Skeletal muscle tissue (tissue), 4 donors: ENCODE measurements around the gene GPC6. TPM values are rescaled to one million over a fixed set of nuclear protein-coding genes. Genes with fewer than 3 reads are reported as not detected.

Experiments used
- H3K27ac ChIP-seq: one replicate; pipeline ENCODE4 v1.7.0; 2013; ENCODE audit warnings: mild to moderate bottlenecking, low read depth, low read length, inconsistent platforms
- H3K27me3 ChIP-seq, 3 donors: one replicate each; pipeline ENCODE4 v1.7.0; 2013; ENCODE audit warnings: low read length in 3 of 3; ENCODE audit not compliant: control insufficient read depth in 3 of 3, insufficient read depth in 3 of 3
- H3K36me3 ChIP-seq, 3 donors: one replicate each; pipeline ENCODE4 v1.7.0; 2013; ENCODE audit warnings: low read length in 3 of 3; ENCODE audit not compliant: control insufficient read depth in 3 of 3, insufficient read depth in 3 of 3
- H3K4me1 ChIP-seq, 3 donors: one replicate each; pipeline ENCODE4 v1.7.0; 2013; ENCODE audit warnings: low read length in 3 of 3, mild to moderate bottlenecking in 3 of 3; ENCODE audit not compliant: control insufficient read depth in 3 of 3, insufficient read depth in 3 of 3
- H3K4me3 ChIP-seq, 3 donors: one replicate each; pipeline ENCODE4 v1.7.0; 2013; ENCODE audit warnings: low read length in 3 of 3
- H3K9ac ChIP-seq, 3 donors: one replicate each; pipeline ENCODE4 v1.7.0; 2013; ENCODE audit warnings: low read length in 3 of 3, mild to moderate bottlenecking in 3 of 3, moderate library complexity in 2 of 3, low read depth in 1 of 3
- H3K9me3 ChIP-seq, 3 donors: one replicate each; pipeline ENCODE4 v1.7.0; 2013; ENCODE audit warnings: low read length in 3 of 3; ENCODE audit not compliant: control insufficient read depth in 3 of 3
- total RNA-seq: library from RNA; depleted of rRNA; stranded (reverse); fragments of >200 nt; gene quantifications from one replicate; pipeline ENCODE4 v1.2.3, GENCODE V29; 2014
- donor health status: Osteomylitis.

The GPC6 gene
- total RNA-seq, 1 donor from 2014 or later = 7.8 TPM

GRCh38 chr13:94214975-94215374 lies 988.4 kb downstream of the GPC6 start:
- no peaks in the 10 kb centered on the region for H3K36me3 ChIP-seq
- H3K4me3 ChIP-seq = no peak overlapping the region
- no peak overlapping the region for H3K9ac ChIP-seq

DNA sequence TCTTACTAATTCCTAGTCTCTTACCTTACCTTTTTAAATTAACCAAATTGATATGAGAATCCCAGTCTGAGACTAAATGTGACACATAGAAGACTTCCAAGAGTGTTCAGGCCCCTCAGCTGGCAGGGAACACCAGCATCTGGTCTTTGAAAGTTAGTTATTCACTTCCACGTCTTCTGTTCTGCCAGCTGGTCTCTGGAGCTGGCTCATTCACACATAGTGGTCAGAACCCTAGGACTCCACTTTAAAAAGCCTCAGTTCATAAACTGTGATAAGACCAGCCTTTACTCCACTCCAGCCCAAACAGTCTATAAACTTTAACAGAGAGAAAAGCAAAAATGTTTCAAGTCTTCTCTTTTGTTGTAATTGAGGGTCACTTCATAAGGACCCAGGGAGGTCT lies 989.9 kb downstream of the GPC6 start:
- H3K9ac ChIP-seq = no peak overlapping the region
- no peak overlapping the region for H3K4me3 ChIP-seq
- no peaks in the 10 kb centered on the region for H3K9me3 ChIP-seq
- H3K27ac ChIP-seq = no peak overlapping the region
- no peaks in the 10 kb centered on the region for H3K36me3 ChIP-seq
- no peaks in the 10 kb centered on the region for H3K4me1 ChIP-seq
- H3K27me3 ChIP-seq = no peaks in the 10 kb centered on the region

More at GRCh38 chr13:94214975-94215374, 988.4 kb downstream of the GPC6 start:
- no peak overlapping the region for H3K27ac ChIP-seq
- no peaks in the 10 kb centered on the region for H3K4me1 ChIP-seq
- H3K27me3 ChIP-seq = no peaks in the 10 kb centered on the region
- no peaks in the 10 kb centered on the region for H3K9me3 ChIP-seq

GRCh38 chr13:94217370-94217769 lies 990.8 kb downstream of the GPC6 start:
- H3K36me3 ChIP-seq = no peaks in the 10 kb centered on the region
- H3K4me1 ChIP-seq = no peaks in the 10 kb centered on the region
- H3K27ac ChIP-seq = no peak overlapping the region
- no peaks in the 10 kb centered on the region for H3K27me3 ChIP-seq
- H3K9ac ChIP-seq = no peak overlapping the region
- H3K4me3 ChIP-seq = no peak overlapping the region
- H3K9me3 ChIP-seq = no peaks in the 10 kb centered on the region

- no peak overlapping the region for H3K4me3 ChIP-seq
- H3K27me3 ChIP-seq = no peaks in the 10 kb centered on the region
- no peak overlapping the region for H3K9ac ChIP-seq
- no peak overlapping the region for H3K27ac ChIP-seq
- H3K4me1 ChIP-seq = no peaks in the 10 kb centered on the region
- no peaks in the 10 kb centered on the region for H3K36me3 ChIP-seq
- H3K9me3 ChIP-seq = no peaks in the 10 kb centered on the region
These were observed 991.9 kb downstream of the GPC6 start for GRCh38 chr13:94218537-94218936.

GRCh38 chr13:94218951-94219350 lies 992.3 kb downstream of the GPC6 start:
- H3K9me3 ChIP-seq = no peaks in the 10 kb centered on the region

GRCh38 chr13:94224670-94225069 lies 998.1 kb downstream of the GPC6 start:
- Histone ChIP-seq H3K27ac (no peak overlapping the region), H3K36me3 (no peaks in the 10 kb centered on the region), H3K4me3 (no peak overlapping the region), H3K9ac (no peak overlapping the region), H3K4me1 (no peaks in the 10 kb centered on the region), H3K9me3 (no peaks in the 10 kb centered on the region), H3K27me3 (no peaks in the 10 kb centered on the region)

More at GRCh38 chr13:94218951-94219350, 992.3 kb downstream of the GPC6 start:
- Histone ChIP-seq H3K4me1 (no peaks in the 10 kb centered on the region), H3K9ac (no peak overlapping the region), H3K4me3 (no peak overlapping the region), H3K27me3 (no peaks in the 10 kb centered on the region), H3K36me3 (no peaks in the 10 kb centered on the region), H3K27ac (no peak overlapping the region)

- Histone ChIP-seq H3K9me3 (no peaks in the 10 kb centered on the region), H3K4me3 (no peak overlapping the region), H3K27ac (no peak overlapping the region), H3K36me3 (no peaks in the 10 kb centered on the region), H3K27me3 (no peaks in the 10 kb centered on the region), H3K9ac (no peak overlapping the region), H3K4me1 (no peaks in the 10 kb centered on the region)
These were observed 1000.8 kb downstream of the GPC6 start for GRCh38 chr13:94227255-94227879.

- Histone ChIP-seq H3K9ac (no peak overlapping the region), H3K4me3 (no peak overlapping the region), H3K9me3 (no peaks in the 10 kb centered on the region), H3K27me3 (no peaks in the 10 kb centered on the region), H3K36me3 (no peaks in the 10 kb centered on the region), H3K4me1 (no peaks in the 10 kb centered on the region), H3K27ac (no peak overlapping the region)
These were observed 1002.2 kb downstream of the GPC6 start for GRCh38 chr13:94228763-94229162.

GRCh38 chr13:94232161-94232950 lies 1005.7 kb downstream of the GPC6 start:
- no peak overlapping the region for H3K9ac ChIP-seq
- no peak overlapping the region for H3K4me3 ChIP-seq
- no peaks in the 10 kb centered on the region for H3K9me3 ChIP-seq
- no peak overlapping the region for H3K27ac ChIP-seq
- H3K4me1 ChIP-seq = no peaks in the 10 kb centered on the region
- no peaks in the 10 kb centered on the region for H3K36me3 ChIP-seq
- H3K27me3 ChIP-seq = no peaks in the 10 kb centered on the region

DNA sequence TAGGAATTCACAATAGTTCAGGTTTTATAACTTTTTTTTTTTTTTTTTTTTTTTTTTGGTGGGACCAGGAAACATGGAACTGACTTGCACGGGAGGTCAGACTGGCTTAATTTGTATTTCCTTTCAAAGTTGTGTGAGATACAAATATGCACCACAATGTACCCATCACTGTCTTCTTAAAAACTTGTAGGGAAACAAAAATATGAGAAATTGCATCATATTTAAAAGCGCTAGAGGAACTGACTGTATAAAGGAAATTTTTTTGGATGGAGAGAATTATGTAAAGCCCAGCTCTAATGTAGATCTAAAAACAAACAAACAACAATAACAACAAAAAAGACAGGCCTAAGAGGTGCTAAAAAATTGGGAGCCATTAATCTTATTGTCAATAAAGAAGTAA lies 1006.3 kb downstream of the GPC6 start:
- Histone ChIP-seq H3K9me3 (no peaks in the 10 kb centered on the region), H3K9ac (no peak overlapping the region), H3K4me3 (peak overlapping the region in 1 of 3 donors; percentile 1), H3K36me3 (no peaks in the 10 kb centered on the region), H3K27me3 (no peaks in the 10 kb centered on the region), H3K4me1 (no peaks in the 10 kb centered on the region), H3K27ac (no peak overlapping the region)
